AG09319 (cell line): Measurements from ENCODE around the gene OSBP2.

Source experiments
- DNase-seq: peaks from one replicate; pipeline ENCODE4 v3.0.0-alpha.2; 2010; ENCODE audit warnings: low read depth; ENCODE audit errors: extremely low read depth
- CTCF ChIP-seq: IDR thresholded peaks from 2 replicates; pipeline ENCODE4 v1.5.1; 2011; ENCODE audit warnings: low read depth, mild to moderate bottlenecking, inconsistent platforms, low read length, moderate library complexity

OSBP2 gene

DNA sequence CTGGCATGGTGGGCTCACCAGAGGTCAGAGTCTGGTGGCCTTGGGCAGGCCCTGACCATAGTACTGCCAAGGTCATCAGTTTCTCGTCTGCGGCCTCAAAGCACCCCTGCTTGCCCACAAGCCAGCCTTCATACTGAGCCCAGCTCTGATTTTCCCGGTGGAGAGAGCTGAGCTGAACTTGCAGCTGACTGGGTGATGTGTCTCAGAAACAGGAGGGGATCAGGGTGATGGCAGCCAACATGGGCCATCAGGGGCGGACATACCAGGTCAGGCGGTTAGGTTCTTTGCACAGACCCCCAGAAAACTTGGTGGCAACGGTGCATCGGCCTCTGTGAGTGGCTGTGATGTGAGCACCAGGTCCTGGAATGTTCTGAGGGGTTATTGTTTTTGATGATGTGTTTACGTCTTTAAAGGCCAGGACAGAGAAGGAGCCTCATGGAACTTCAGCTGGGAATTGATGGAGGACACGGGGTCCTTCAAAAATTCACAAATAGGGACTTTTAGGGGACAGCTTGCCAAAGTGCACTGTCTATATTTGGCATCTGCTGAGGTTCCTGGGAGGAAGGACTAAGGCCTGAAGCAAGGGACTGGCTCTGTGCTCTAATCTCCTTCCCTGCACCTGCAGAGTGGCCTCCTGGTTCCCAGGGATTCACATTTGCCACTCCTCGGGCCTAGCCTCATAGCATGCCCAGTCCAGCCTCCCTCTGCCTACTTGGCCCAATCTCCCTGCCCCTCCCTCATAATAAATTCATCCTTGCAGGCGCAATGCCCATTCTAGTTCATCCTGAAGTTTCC lies 131.2 kb downstream of the OSBP2 start:
- DNase-seq: no peak
- no peak for TF ChIP-seq CTCF

DNA sequence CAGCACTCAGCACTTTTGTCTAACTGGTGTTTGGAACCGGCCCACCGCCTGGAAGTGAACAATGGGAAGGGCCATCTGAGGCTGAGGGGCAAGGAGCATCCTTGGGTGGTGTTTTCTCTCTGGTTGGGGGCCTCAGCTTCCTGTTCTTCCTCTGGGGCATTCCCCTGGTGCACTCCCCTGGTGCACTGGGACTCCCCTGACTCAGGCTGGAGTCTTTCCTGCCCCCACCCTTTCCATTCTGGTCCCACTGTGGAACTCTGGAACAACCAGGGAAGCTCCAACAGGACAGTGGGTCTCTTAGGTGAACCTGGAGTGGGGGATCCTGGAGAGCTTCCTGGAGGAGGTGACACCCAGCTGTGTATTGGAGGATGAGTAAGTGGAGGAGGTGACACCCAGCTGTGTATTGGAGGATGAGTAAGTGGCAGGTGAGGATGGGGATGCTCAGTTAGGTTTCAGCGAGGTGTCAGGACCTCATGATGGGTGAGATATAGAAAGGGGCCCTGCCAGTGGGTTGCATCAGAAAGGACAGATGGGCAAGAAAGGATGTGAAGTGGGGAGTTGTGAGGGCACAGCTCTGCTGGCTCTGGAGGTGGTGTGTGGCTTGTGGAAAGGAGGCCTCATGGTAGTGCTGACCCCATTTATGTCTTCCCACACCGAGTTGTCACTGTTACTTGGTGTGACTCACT lies 132.1 kb downstream of the OSBP2 start:
- DNase-seq: no peak
- TF ChIP-seq CTCF: no peak

DNA sequence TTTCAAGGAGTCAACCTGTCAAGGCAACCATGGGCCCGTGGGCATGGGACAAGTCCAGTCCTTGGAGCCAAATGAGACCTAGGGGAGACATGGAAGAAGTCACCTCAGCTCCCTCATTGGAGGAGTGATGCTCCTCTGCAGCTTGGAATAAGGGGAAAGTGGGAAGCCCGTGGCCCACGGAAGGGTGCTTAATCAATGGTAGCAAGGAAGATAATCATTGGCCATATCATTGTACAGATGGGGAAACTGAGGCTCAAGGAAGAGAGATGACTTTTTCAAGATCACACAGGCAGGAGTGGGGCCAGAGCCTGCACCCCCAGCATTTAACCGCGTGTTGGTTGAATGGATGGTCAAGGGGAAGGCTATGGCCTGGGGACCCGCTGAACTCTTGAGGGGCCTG lies 133.0 kb downstream of the OSBP2 start:
- no peak for TF ChIP-seq CTCF
- no peak for DNase-seq

- DNase-seq: no peak
- no peak for TF ChIP-seq CTCF
Measured at GRCh38 chr22:30828187-30829155, 133.8 kb downstream of the OSBP2 start.

DNA sequence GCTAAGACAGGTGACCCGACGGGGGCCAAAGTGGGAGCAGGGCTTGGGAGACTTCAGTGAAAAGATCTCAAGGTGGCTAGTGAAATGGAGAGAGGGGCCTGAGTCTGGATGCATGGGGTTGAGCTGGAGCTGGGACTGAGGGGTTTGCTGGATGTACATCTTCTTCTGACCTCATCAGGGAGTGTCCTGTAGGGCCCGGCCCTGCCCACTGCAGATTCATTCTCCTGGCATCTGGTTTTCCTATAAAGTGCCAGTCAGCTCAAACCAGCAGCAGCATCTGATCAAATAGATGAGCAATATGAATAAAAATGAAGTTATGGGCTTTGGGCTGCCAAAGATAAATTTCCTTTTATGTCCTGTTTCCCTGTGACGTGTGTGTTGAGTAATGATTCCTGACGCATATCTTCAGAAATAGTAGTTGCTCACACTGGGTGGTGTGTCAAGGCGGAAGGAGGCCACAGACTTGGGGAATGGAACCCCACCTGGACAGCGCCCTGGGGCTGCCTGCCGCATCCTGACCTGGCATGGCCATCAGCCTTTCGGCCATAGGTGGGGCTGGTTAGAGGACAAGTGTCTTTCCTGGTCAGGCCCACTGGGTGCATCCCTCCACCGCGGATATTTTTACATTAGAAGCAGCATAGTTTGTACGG lies 135.4 kb downstream of the OSBP2 start:
- no peak for TF ChIP-seq CTCF
- peak; percentile 57 for DNase-seq

GRCh38 chr22:30830907-30831306 lies 136.2 kb downstream of the OSBP2 start:
- peak; percentile 61 for DNase-seq
- no peak for TF ChIP-seq CTCF
